Measurements from ENCODE around the gene TAF11L2.

DNA sequence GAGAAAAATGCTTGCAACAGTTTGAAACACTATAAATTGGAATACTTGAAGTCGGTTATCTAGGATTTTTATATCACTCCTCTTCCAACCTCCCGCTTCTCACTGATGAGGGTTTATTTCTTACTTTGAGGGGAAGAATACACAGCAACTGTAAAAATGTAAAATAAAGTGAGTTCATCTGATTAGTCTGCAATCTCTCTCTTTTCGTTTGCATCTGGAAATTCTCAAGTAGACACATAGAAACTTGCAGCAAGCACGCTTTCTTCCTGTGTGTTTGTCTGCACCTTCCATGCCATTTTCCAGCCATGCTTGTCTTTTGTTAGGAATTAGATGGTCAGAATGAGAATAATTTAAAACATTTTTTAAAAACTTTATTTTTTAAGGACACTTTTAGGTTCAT is 45.1 kb upstream of the TAF11L2 start:
- no peak for TF ChIP-seq EZH2 (IDR thresholded peaks at IDR 0.05; ENCODE audit: insufficient read depth, poor library complexity, severe bottlenecking)
- no peak for TF ChIP-seq EZH2phosphoT487 (IDR thresholded peaks at IDR 0.05; ENCODE audit: insufficient read depth, low read depth)
